ENCODE data around the gene TGM3.

Gene TGM3

GRCh38 chr20:2312876-2313275 is 17.1 kb downstream of the TGM3 start:
- no peak for DNase-seq

- no peak for DNase-seq
Measured at GRCh38 chr20:2313316-2313715, 17.5 kb downstream of the TGM3 start.

- DNase-seq: no peak
Measured at GRCh38 chr20:2314759-2315439, 19.1 kb downstream of the TGM3 start.

GRCh38 chr20:2315440-2315778 is 19.6 kb downstream of the TGM3 start:
- no peak for DNase-seq

GRCh38 chr20:2316847-2317495 is 21.2 kb downstream of the TGM3 start:
- no peak for DNase-seq

GRCh38 chr20:2320813-2321658 is 25.2 kb downstream of the TGM3 start:
- DNase-seq: no peak

GRCh38 chr20:2323051-2323450 is 27.2 kb downstream of the TGM3 start:
- no peak for DNase-seq

GRCh38 chr20:2326046-2326445 is 30.2 kb downstream of the TGM3 start:
- DNase-seq: no peak

GRCh38 chr20:2327620-2328555 is 32.1 kb downstream of the TGM3 start:
- no peak for DNase-seq

- DNase-seq: no peak
Measured at GRCh38 chr20:2329286-2329685, 33.5 kb downstream of the TGM3 start.

GRCh38 chr20:2330090-2330695 is 34.4 kb downstream of the TGM3 start:
- DNase-seq: no peak

- no peak for DNase-seq
Measured at GRCh38 chr20:2331106-2331505, 35.3 kb downstream of the TGM3 start.

GRCh38 chr20:2331901-2332565 is 36.2 kb downstream of the TGM3 start:
- no peak for DNase-seq

GRCh38 chr20:2332711-2333110 is 36.9 kb downstream of the TGM3 start:
- DNase-seq: no peak

GRCh38 chr20:2333821-2334220 is 38.0 kb downstream of the TGM3 start:
- DNase-seq: no peak

- DNase-seq: no peak
Measured at GRCh38 chr20:2335096-2335870, 39.5 kb downstream of the TGM3 start.

GRCh38 chr20:2336471-2336870 is 40.7 kb downstream of the TGM3 start:
- DNase-seq: no peak

- no peak for DNase-seq
Measured at GRCh38 chr20:2337142-2337541, 41.3 kb downstream of the TGM3 start.

GRCh38 chr20:2338411-2339066 is 42.7 kb downstream of the TGM3 start:
- no peak for DNase-seq

- DNase-seq: no peak
Measured at GRCh38 chr20:2340136-2340535, 44.3 kb downstream of the TGM3 start.
